ENCODE results near the gene KLF11.

Gene KLF11

DNA sequence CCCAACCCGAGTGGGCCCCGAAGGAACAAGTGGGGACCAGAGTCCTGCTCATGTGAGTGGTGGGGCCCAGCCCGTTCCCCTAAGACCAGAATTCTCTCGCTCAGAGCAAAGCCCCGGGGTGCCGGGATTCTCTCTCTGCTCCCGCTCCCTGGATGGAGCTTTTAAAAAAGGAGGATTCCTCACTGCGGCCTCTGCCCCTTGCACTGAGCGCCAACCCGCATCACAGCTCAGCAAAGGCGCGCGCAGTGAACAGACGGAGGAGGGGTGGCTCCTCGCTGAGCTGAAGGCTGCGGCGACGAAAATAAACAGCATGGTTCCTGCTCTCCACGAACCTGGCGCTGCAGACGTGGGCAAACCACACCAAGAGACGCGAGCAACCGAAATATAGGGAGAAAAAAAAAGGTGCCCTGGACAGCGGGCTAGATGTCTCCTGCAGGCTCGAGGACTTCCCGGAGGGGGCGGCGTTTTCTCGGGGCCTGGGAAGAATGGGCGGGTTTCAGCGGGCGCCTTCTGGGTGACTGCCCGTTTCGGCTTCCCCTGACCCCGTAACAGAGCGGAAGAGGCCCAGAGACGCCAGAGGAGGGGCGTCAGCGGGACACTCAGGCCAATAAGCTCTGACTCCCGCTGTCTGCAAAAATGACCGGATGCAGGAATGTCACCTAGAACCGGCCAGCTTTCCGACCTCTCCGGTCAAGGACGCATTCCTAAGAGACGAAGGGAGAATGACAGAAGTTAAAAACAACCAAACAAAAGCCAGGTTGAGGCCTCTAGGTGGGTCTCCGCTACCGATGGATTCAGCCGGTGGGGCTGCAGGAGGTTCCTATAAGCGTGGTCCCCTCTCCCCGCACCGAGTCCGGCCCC lies 819 bp upstream of the KLF11 start:
- DNase-seq (ENCODE audit: low read depth): no peak

DNA sequence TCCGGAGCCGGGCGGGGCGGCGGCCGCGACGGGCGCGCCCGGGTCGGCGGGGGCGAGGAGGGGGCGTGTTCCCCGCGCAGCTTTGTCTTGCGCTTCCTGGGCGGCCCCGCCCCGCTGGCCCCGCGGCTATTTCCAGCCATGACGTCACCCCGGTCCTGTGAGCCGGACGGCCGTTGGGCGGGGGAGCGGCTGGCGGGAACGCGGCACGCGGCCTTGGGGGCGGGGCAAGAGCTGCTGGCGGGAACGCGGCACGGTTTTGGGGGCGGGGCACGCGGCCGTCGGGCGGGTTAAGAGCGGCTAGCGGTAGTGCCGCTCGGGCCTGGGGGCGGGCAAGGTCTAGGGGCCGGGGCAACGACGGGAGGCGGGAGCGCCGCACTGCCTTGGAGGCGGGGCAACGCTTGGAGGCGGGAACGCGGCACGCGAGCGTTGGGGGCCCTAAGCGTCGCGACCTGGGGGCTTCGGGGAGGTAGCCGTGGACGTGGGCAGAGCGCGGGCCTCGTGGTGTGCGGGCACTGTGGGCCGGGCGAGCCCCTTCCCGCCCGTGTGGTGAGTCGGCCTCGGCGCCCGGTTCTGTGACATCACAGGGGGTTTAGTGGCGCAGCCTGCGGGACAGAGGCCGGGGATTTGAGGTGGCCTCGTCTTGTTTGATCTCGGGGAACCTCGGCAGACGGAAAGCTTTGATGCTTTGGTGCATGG lies 704 bp downstream of the KLF11 start:
- peak; percentile 96 for DNase-seq (ENCODE audit: low read depth)

DNA sequence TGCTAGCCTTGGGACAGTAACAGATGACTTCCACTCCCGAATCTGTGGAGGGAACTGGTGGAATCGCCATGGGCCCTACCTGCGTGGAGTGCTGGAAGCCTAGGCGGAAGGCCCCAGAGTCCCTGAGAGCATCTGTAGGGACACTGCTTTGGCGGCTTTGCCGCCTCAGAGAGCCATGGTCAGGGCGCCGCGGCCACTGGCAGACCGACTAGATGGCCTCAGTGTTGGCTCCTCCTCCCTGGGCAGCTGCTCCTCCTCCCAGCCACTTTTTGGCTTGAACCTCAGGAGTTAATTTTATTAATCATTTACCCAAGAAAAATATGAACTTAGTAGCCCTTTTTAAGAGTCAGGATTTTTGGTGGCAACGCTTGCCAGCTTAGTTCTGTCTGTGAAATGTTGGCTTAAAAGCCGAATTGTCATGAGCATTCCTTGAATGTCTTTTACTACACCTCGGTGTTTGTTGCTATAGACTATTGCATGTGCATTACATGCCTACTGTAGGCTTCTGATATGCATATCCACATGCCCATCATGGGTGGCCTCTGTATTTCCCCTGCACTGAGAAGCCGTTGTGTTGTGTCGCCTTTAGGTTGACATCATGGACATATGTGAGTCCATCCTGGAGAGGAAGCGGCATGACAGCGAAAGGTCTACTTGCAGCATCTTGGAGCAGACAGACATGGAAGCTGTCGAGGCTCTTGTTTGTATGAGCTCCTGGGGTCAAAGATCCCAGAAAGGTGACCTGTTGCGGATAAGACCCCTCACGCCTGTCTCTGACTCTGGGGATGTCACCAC lies 2.4 kb downstream of the KLF11 start:
- no peak for DNase-seq (ENCODE audit: low read depth)

DNA sequence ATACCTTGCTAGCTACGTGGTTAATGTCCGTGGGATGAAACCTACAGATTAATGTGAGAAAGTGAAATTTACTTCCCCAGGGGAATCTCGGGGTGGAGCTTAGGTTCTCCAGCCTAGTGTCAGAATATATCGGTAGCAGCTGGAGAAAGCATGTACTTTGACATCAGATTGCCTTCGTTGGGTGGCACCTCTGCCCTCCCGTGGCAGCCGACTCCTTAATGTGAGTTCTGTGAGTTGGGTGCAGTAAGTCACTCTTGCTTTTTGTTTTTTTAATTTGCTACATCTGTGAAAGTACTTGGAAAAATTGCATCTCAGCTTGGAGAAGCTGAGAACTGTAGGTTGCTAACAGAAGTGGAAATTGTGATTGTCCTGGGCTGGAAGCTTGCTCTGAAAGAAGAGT lies 3.6 kb downstream of the KLF11 start:
- no peak for DNase-seq (ENCODE audit: low read depth)

DNA sequence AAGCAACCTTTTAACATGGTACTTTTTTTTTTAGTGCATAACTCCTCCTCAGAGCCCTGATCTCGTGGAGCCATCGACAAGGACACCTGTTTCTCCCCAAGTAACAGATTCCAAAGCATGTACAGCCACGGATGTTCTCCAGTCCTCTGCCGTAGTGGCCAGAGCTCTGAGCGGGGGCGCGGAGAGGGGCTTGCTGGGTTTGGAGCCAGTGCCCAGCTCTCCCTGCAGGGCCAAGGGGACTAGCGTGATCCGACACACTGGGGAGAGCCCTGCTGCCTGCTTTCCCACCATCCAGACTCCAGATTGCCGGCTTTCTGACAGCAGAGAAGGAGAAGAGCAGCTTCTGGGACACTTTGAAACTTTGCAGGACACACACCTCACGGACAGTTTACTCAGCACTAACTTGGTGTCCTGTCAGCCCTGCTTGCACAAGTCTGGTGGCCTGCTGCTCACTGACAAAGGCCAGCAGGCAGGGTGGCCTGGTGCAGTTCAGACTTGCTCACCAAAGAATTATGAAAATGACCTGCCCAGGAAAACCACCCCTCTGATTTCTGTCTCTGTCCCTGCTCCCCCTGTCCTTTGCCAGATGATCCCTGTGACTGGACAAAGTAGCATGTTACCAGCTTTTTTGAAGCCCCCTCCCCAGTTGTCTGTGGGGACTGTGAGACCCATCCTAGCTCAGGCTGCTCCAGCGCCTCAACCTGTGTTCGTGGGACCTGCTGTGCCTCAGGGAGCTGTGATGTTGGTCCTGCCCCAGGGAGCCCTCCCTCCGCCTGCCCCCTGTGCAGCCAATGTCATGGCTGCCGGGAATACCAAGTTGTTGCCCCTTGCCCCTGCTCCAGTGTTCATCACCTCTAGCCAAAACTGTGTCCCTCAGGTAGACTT lies 4.5 kb downstream of the KLF11 start:
- DNase-seq (ENCODE audit: low read depth): no peak

DNA sequence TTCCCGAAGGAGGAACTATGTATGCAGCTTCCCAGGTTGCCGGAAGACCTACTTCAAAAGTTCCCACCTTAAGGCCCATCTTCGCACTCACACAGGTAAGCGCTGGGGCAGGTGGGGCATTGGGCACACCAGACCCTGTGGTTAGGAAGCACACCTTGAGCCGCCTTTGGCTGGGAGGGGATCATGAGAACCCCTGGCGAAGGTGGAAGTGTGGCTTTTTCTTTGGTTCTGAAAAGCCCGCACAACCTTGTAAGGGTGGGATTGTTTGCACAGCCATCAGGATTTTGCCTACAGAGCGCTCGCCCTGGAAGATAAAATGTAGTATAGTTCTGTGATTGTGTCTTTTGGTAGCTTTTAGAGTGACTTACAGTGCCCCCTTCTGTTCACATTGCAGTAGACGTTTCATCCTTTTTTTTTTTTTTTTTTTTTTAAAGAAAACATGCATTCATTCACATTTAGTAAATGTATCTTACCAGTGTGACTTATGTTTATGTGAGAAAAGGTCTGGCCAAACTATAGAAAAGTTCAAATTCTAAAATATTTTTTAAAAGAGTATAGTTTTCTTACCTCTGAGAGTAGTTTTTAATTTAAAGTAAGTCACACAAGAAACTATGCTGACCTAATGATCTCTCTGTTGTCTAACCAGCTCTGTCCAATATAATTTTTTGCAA lies 5.3 kb downstream of the KLF11 start:
- DNase-seq (ENCODE audit: low read depth): no peak

DNA sequence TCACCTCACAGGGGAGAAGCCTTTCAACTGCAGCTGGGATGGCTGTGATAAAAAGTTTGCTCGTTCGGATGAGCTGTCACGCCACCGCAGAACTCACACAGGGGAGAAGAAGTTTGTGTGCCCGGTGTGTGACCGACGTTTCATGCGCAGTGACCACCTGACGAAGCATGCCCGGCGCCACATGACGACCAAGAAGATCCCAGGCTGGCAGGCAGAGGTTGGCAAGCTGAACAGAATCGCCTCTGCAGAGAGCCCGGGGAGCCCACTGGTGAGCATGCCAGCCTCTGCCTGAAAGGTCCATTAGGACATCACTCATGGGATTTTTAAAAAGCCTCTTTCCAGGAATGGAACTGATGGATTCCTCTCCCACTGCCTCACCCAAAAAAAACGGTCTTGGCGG lies 8.9 kb downstream of the KLF11 start:
- DNase-seq (ENCODE audit: low read depth): no peak

DNA sequence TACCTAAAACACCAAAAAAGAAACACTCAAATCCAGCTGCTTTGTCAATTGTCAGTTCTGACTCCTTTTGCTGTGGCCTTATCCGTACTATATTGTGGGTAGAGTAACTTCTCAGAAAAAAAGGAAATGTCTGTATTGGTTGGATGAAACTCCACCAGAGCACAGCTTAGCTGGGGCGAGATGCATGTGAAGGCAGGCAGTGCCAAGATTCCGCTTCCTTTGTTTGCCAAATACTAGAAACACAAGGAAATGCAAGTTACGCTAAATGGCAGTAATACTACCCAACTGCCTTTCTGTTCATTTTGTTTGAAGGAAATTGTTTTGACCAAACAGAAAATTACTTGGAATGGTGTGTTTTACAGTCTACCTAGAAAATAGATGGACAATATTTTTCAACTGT lies 10.0 kb downstream of the KLF11 start:
- no peak for DNase-seq (ENCODE audit: low read depth)

DNA sequence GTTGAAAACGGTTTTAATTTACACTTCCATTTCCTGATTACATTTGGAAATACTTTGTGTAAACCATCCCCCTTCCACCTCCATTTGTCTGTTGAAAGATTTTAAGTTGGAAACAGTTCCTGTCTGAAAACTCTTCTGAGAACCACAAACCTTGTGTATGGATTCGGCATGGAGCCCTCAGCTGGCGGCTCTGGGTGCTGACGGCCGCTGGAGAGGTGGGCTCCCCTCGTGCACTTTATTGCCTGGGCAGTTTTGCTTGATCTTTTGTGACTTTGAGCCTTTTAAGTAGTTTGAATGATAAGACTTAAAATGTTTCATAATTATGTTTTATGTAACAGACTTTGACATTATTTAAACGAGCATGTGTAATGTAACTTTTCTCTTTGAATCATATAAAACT lies 11.1 kb downstream of the KLF11 start:
- no peak for DNase-seq (ENCODE audit: low read depth)

DNA sequence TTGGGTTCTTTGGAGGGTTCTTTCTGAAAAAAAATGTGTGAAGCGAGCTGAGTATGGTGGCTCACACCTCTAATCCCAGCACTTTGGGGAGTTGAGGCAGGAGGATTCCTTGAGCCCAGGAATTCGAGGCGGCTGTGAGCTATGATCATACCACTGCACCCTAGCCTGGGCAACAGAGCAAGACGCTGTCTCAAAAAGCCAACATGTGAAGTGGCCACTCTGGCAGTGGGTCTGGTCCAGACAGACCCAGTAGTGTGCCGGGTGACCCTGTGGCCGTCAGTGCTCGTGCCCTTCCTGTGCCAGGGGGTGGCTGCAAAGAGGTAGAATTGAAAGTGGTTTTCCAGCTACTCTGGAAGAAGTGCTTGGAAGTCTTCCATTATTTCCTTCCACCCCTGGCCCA lies 11.6 kb downstream of the KLF11 start:
- no peak for DNase-seq (ENCODE audit: low read depth)

DNA sequence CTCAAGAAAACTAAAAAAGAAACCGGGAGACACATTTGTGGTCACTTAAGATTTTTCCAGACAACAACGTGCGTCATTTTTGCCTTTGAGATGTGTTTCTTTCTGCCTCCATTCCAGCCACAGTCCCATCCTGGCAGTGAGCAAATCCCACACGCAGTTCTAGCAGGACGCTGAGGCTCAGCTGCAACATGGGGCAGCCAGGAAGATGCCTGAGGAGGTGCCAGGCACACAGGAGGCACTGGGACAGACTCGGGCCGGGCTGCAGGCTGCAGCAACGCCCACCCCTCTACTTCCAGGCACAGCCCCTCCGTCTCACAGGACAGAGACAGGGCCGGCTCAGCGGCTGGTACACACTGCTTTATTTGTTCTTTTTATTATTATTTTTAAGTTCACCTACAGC lies 13.1 kb downstream of the KLF11 start:
- DNase-seq (ENCODE audit: low read depth): no peak

DNA sequence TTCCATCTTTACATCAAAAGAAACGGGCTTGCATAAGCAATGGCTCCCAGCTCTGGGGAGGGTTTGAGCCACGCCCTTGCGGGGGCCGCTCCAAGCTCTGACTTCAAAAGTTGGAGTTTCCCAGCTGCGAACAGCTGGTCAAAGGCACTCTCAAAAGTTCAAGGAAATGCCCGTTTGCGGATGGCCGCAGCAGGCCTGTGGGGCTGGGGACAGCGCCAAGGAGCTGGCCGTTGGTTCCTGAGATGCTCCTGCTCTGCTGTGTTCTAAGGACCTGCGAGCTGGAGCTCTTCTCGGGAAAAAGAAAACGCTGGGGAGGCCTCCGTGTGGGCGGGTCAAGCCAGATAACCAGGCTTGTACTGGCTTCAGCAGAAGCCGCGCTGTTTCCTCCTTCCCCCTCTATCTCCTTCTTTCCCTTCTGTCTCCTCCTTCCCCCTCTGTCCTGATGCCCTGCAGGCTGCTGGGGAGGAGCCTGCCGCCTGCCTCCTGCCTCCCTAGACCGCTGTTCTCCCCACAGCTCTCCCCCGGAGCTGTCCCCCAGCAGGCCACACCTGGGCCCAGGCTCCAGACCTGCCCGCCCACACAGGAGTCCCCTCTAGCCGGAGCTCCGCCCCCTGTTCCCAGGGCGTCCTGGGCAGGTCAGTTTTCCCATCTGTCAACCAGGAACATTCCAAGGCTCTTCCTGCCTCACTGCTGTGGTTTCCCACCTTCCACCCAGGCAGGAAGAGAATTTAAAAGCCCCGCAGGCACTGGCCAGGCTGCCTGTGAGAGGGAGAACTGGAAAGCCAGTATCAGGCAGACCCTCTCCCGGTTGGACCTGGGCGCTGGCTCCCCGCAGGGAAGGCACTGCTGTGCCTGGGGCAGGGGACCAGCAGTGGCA lies 14.1 kb downstream of the KLF11 start:
- no peak for DNase-seq (ENCODE audit: low read depth)

DNA sequence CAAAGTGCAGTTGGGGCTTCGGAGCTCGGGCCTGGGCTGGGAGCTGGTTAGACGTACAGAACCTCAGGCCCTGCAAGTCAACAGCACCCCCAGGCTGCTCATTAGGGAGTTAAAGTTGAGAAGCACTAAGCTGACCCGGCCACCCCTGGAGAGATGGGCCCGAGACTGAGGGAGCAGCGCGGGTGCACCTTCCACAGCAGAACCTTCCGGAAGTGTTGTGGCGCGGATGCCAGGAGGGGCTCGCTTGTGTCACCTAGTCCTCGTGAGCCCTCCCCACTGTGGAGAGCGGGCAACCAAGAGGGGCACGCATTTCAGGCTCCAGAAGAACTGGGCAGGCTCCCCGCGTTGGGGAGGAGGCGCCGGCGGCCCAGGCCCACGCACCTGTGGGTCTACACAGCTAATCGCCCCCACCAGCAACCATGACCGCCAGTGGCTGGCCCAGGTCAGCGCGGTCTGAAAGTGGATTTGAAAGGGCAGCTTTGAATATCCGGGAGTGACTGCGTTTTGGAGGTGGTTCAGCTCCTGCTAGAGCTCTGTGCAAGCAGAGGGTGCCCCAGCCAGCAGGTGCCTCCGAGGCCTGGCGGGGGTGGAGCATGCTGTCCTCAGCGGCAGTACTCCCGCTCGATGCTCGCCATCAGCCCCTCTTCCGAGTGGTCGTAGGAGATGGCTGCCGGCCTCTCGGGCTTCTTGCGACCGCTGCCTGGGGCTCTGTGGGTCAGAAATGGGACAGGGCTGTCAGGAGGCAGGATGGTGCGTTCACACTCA lies 15.1 kb downstream of the KLF11 start:
- DNase-seq (ENCODE audit: low read depth): no peak

DNA sequence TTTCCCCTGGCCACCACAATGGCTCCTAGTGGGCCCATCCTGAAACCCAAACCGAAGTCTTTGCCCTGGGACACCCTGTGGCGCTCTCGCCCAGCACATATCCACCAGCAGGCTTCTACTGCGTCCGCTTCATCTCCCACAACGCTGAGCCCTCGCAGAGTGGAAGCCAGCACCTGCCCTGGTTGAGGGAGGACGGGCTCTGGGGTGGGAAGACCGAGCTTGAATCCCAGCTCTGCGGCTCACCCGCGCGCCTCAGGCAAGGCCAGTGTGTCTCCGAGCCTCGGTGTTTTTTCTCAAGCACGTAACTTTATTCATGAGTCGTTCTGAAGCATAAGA lies 15.6 kb downstream of the KLF11 start:
- DNase-seq (ENCODE audit: low read depth): no peak

DNA sequence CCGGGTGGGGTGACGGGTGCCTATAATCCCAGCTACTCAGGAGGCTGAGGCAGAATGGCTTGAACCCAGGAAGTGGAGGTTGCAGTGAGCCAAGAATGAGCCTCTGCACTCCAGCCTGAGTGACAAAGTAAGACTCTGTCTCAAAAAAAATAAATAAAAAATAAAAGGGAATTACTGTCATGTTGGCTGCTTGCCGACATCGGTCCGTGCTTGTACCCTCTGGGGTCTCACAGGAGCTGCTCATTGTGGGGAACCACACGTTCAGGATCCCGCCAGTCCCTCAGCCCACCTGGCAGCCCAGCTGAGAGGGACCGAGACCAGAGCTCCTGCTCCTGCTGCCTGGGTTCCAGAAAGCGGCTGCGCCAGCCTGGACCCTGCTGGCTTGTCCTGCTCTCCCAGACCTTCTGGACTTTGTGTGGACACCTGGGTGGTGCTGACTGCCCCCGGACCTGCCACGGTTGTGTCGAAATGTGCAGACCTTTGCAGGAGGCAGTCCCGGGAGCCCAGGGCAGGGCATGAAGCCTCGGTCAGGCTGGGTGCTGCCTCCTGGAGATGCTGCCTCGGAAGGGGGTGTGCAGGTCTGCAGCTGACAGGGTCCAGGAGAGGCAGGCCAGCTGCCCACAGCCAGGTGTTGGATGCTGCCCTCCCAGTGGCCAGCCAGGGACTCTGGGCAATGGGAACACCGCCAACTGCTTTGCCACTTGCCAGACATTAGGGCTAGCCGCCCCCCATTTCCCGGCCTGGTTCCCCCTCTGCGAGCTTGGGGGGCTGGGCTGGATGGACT lies 16.4 kb downstream of the KLF11 start:
- no peak for DNase-seq (ENCODE audit: low read depth)

DNA sequence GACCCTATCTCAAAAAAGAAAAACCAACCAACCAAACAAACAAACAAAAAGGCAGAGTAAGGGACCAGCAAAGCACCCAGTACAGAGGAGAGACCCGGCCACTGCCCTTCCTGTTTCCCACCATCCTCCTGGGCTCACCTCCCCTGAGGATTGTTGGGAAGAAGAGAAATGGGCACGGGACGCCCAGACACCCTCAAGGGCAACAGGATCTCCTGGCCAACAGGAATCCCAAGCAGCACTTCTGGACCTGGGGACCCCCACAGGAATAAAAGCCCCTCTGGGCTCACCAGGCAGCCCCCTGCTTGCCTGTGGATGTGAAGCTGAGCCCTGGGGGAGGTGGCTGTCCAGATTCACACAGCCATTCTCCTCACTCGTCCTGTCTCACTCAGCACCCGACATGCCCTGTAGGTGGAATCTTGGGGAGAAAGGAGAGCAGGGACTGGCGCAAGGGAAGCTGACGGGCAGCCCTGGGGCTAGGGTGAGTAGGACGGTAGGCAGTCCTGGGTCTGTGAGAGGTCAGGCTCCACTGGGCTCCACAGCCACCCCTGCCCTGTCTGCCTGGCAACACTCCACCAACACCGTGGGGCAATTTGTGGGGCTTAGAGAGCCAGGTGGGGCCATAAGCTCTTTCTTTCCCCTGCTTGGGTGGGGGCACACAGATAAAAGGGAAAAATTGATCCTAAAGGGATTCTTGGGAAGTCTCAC lies 18.0 kb downstream of the KLF11 start:
- no peak for DNase-seq (ENCODE audit: low read depth)

DNA sequence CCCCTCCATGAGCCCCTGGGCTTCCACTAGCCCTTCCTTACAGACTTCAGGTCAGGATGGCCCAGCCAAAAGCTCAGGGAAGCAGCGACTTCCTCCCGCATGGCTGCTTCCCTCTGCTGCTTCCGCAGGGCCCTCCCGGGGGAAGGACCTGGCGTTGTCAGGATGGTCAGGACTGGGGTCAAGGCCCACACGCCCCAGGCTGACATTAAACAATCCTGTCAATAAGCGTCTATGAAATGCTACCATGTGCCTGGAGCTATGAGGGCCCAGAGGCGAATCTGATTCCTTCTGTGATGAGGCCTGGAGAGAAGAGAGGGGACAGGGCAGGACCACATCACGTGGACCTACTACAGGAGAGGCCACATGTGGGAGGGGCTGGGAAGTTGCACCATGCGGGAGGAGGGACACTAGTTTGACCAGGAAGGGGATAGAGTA lies 19.6 kb downstream of the KLF11 start:
- no peak for DNase-seq (ENCODE audit: low read depth)

DNA sequence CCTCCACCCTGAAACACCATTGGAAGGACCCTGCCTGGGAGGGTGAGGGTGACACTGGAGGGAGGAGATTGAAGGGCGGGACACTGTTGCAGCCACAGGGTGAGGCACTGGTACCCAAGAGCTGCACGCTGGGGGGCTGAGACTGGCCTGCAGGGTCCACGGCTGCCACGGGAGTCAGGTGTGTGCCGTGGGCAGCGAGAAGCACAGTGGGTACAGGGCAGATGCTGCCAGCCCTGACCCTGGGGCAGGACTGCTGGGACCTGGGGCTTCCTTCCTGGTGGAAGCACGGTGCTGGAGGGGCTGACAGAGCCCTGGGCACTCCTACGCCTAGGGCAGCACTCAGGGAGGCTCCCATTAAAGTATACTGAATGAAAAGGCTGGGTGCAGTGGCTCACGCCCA lies 20.2 kb downstream of the KLF11 start:
- DNase-seq (ENCODE audit: low read depth): no peak

Measured in stimulated activated CD8-positive, alpha-beta memory T cell treated with anti-CD3 and anti-CD28 coated beads, Interleukin-7, amount 100 ng/mL, for 24 hours (primary cell).